Nephron progenitor cell (in vitro differentiated cells): ENCODE measurements around the gene MYH4.

Source experiments
- DNase-seq: peaks from one replicate; pipeline ENCODE4 v3.0.0; 2021
- H3K27ac Mint-ChIP-seq: 2 replicates; pipeline ENCODE4 v1.8.0; 2021; ENCODE audit warnings: mild to moderate bottlenecking, moderate library complexity, mixed read lengths
- H3K27me3 Mint-ChIP-seq: 2 replicates; pipeline ENCODE4 v1.8.0; 2021; ENCODE audit warnings: mild to moderate bottlenecking, low read depth, mixed read lengths; ENCODE audit not compliant: poor library complexity
- H3K36me3 Mint-ChIP-seq: 2 replicates; pipeline ENCODE4 v1.8.0; 2021; ENCODE audit warnings: low read depth, mixed read lengths
- H3K4me1 Mint-ChIP-seq: 2 replicates; pipeline ENCODE4 v1.8.0; 2021; ENCODE audit warnings: mixed read lengths
- H3K4me3 Mint-ChIP-seq: 2 replicates; pipeline ENCODE4 v1.8.0; 2021; ENCODE audit warnings: mild to moderate bottlenecking, moderate library complexity, mixed read lengths
- H3K9me3 Mint-ChIP-seq: 2 replicates; pipeline ENCODE4 v1.8.0; 2021; ENCODE audit warnings: mild to moderate bottlenecking, moderate library complexity, mixed read lengths
- CTCF ChIP-seq: fragments of 200-600 bp; sonication (generic); IDR thresholded peaks from 2 replicates; pipeline ENCODE4 v1.5.0; 2021; ENCODE audit warnings: antibody characterized with exemption

Gene MYH4

GRCh38 chr17:10471858-10472257, 2.5 kb upstream of the MYH4 start:
- Mint-ChIP-seq H3K4me1 (no peaks in the 10 kb centered on the region), H3K4me3 (no peak overlapping the region), H3K36me3 (no peaks in the 10 kb centered on the region), H3K9me3 (no peaks in the 10 kb centered on the region), H3K27me3 (peaks cover 3% of the 10 kb centered on the region), H3K27ac (no peak overlapping the region)
- DNase-seq: no peak
- no peak for TF ChIP-seq CTCF

GRCh38 chr17:10463402-10463801, 6.0 kb downstream of the MYH4 start:
- no peak for DNase-seq
- no peaks in the 10 kb centered on the region for H3K36me3 Mint-ChIP-seq
- H3K4me1 Mint-ChIP-seq: peaks cover 10% of the 10 kb centered on the region
- H3K9me3 Mint-ChIP-seq: no peaks in the 10 kb centered on the region
- peaks cover 9% of the 10 kb centered on the region for H3K27me3 Mint-ChIP-seq
- H3K27ac Mint-ChIP-seq: no peak overlapping the region
- H3K4me3 Mint-ChIP-seq: no peak overlapping the region
- no peak for TF ChIP-seq CTCF

DNA sequence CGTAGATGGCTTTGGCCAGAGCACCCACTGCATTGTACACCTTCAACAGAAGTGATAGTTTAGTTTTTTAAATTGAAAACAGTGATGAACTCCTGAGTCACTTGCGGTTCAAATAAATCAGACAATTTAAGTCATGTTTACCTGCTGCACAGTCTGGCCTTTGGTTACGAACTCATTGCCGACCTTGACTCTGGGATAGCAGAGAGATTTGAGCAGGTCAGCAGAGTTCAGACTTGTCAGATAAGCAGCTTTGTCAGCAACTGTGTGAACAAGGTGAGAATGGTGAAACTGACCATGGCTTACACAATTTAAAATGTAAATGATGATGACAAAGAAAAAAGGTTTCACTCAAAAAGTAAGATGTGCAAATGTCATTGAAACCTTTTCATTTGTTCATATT, 9.3 kb downstream of the MYH4 start:
- Mint-ChIP-seq H3K4me1 (peaks cover 11% of the 10 kb centered on the region), H3K27me3 (peaks cover 3% of the 10 kb centered on the region), H3K4me3 (no peak overlapping the region), H3K9me3 (no peaks in the 10 kb centered on the region), H3K27ac (no peak overlapping the region), H3K36me3 (no peaks in the 10 kb centered on the region)
- no peak for TF ChIP-seq CTCF
- DNase-seq: no peak

DNA sequence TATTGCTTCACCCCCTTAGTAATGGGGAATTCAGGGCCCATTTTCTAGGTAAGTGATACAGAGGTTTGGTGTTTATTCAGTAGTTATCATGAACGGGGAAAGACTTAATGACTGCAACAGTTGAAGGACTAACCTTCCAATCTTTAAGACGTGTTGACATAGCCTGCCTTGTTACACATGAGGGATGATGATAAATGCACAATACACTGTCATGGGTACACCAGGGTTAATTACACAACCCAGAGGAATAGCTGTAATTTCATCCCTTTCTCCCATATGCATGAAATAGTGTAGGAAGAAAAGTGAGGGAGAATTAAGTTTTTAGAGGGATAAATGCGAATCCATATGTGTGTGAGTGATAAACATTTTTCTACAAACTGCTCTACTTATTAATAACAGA, 10.7 kb downstream of the MYH4 start:
- DNase-seq: no peak
- no peaks in the 10 kb centered on the region for H3K36me3 Mint-ChIP-seq
- no peaks in the 10 kb centered on the region for H3K9me3 Mint-ChIP-seq
- H3K4me3 Mint-ChIP-seq: no peak overlapping the region
- H3K27me3 Mint-ChIP-seq: peaks cover 4% of the 10 kb centered on the region
- no peak for TF ChIP-seq CTCF
- peak overlapping the region; percentile 40 for H3K27ac Mint-ChIP-seq
- H3K4me1 Mint-ChIP-seq: peaks cover 11% of the 10 kb centered on the region

DNA sequence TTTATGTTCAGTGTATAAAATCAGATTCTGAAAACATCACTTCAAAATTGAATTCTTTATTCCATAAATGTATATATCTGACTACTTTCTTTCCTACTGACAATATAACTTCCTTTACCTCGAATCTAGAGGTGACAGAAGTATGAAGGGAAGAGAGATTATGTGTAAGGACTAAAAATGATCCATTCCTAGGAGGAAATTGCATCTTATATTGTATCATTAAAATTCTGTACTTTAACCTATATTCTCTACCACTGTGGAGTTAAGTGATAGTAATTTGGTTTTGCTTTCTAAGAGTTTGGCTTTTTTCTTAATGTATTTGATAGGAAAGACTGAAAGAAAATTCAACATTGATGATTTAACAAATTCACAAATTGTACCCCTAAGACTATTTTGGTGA, 11.4 kb downstream of the MYH4 start:
- Mint-ChIP-seq H3K27me3 (peaks cover 4% of the 10 kb centered on the region), H3K27ac (no peak overlapping the region), H3K4me3 (no peak overlapping the region), H3K36me3 (no peaks in the 10 kb centered on the region), H3K4me1 (peaks cover 11% of the 10 kb centered on the region), H3K9me3 (no peaks in the 10 kb centered on the region)
- DNase-seq: no peak
- no peak for TF ChIP-seq CTCF

DNA sequence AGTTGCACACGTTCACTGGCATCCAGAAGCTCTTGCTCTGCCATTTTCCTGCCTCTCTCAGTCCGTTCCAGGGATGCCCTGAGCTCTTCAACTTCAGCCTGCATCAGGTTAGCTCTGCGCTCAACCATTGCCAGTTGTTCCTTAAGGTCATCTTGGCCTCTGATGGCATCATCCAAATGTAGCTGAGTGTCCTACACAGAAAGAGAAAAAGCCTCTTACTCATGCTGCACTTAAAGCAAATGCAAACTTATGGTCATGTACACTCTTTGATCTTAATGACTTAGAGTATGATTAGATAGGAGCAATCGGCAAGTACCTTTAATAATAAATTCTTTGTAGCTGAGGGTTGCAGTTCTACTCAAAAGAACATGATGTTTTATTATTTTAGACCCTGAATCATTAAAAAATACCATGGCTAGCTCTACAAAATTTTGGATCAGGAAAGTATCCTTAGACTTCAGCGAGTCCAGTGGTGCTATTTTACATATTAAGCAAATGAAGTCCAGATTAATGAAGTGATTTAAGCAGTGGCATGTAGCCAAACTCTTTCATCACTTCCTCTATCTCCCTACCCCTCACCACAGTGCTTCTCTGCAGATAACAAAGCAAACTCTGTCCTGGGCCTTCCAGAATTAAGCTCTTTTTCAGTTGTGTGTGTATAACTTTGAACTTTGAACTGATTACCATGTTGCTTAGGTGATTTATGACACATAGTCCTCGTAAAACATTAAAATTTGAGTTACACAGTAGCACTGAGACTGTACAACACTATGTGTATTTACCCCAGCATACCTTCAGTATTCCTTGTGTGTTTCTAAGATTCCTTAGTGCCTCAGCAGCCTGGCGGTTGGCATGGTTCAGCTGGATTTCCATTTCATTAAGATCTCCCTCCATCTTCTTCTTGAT, 22.1 kb downstream of the MYH4 start:
- Mint-ChIP-seq H3K4me3 (no peak overlapping the region), H3K27me3 (peaks cover 5% of the 10 kb centered on the region), H3K36me3 (no peaks in the 10 kb centered on the region), H3K4me1 (no peaks in the 10 kb centered on the region), H3K9me3 (no peaks in the 10 kb centered on the region), H3K27ac (no peak overlapping the region)
- TF ChIP-seq CTCF: no peak
- no peak for DNase-seq
